A673 (cell line): ENCODE data around the gene SLC25A19.

Experiments used
- EZH2 ChIP-seq: fragments of 200-600 bp; sonication (generic); IDR thresholded peaks from 2 replicates; pipeline ENCODE4 v1.6.1; 2017; ENCODE audit warnings: borderline replicate concordance, low read depth, mild to moderate bottlenecking, mixed read lengths, antibody characterized with exemption, low read length; ENCODE audit not compliant: poor library complexity, severe bottlenecking
- TF ChIP-seq, protein P1 (sequence below): fragments of 300-800, 200-600 bp; sonication (generic); conservative IDR thresholded peaks from 2 replicates; pipeline ENCODE4 v1.5.1; 2017; ENCODE audit warnings: low read depth, mild to moderate bottlenecking, antibody characterized with exemption, low read length, moderate library complexity, mixed read lengths

DNA sequence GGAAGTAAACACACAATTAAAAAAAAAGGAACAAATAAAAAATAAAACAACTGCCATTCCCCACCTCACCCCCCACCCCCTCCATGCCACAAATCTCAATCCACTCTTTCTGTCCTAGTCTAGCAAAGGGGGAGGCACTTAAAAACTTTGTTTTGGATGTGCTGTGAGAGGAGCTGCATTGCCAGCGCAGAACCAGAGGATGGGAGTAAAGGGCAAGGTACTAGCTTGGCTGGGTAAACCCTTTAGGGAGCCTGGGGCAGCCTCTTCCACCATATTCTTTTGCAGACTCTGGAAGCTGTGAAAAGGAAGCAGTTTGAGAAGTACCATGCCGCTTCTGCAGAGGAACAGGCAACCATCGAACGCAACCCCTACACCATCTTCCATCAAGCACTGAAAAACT lies 26.2 kb downstream of the SLC25A19 start:
- TF ChIP-seq, protein P1, sequence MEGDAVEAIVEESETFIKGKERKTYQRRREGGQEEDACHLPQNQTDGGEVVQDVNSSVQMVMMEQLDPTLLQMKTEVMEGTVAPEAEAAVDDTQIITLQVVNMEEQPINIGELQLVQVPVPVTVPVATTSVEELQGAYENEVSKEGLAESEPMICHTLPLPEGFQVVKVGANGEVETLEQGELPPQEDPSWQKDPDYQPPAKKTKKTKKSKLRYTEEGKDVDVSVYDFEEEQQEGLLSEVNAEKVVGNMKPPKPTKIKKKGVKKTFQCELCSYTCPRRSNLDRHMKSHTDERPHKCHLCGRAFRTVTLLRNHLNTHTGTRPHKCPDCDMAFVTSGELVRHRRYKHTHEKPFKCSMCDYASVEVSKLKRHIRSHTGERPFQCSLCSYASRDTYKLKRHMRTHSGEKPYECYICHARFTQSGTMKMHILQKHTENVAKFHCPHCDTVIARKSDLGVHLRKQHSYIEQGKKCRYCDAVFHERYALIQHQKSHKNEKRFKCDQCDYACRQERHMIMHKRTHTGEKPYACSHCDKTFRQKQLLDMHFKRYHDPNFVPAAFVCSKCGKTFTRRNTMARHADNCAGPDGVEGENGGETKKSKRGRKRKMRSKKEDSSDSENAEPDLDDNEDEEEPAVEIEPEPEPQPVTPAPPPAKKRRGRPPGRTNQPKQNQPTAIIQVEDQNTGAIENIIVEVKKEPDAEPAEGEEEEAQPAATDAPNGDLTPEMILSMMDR = no peak
- TF ChIP-seq EZH2 = no peak
